Adrenal gland (tissue), 12 donors: ENCODE data around the gene SAMD11. TPM values are rescaled to one million over a fixed set of nuclear protein-coding genes. Genes with fewer than 3 reads are reported as not detected.
"Not testable (repeated sequence)": the region's sequence is repeated elsewhere in the genome, so short reads cannot be mapped to it uniquely, and the experiment has no call there.

Source experiments
- DNase-seq, 7 donors: peaks; one replicate each; pipeline ENCODE4 v3.0.0-alpha.2; 2019 to 2020
- H3K27ac ChIP-seq, 5 donors: fragments of 200-600 bp; sonication (generic) in 4 of 5; 1 replicate in 3 of 5; 2 replicates in 2 of 5; pipeline versions ENCODE4 v1.5.1 to v1.8.0; 2016 to 2020; ENCODE audit warnings: mild to moderate bottlenecking in 1 of 5
- H3K27me3 ChIP-seq: fragments of 200-600 bp; 2 replicates; pipeline ENCODE4 v1.8.0; 2021
- H3K36me3 ChIP-seq, 2 donors: fragments of 200-600 bp; replicated peaks in 1 of 2; 1 replicate in 1 of 2; 2 replicates in 1 of 2; pipeline versions ENCODE4 v1.5.1 to v1.8.0; 2018 to 2022
- H3K4me1 ChIP-seq, 2 donors: fragments of 200-600 bp; replicated peaks in 1 of 2; 1 replicate in 1 of 2; 2 replicates in 1 of 2; pipeline versions ENCODE4 v1.5.1 to v1.8.0; 2018 to 2021
- H3K4me3 ChIP-seq, 4 donors: fragments of 200-600 bp; sonication (generic) in 3 of 4; one replicate each; pipeline ENCODE4 v1.5.1; 2016 to 2018
- H3K9me3 ChIP-seq, 3 donors: fragments of 200-600 bp; sonication (generic) in 1 of 3; replicated peaks in 1 of 3; 1 replicate in 2 of 3; 2 replicates in 1 of 3; pipeline versions ENCODE4 v1.5.1 to v1.8.0; 2016 to 2021
- CTCF ChIP-seq, 6 experiments: fragments of 450-650 bp in 4 of 6; fragments of 200-600 bp in 2 of 6; sonication (generic) in 1 of 6; IDR thresholded peaks; 1 replicate in 5 of 6; 2 replicates in 1 of 6; pipeline versions ENCODE4 v1.5.1 to v1.8.0; 2016 to 2021; ENCODE audit warnings: antibody characterized with exemption in 6 of 6, mild to moderate bottlenecking in 2 of 6, moderate library complexity in 1 of 6
- POLR2A ChIP-seq, 2 donors: fragments of 450-650 bp; IDR thresholded peaks; one replicate each; pipeline ENCODE4 v1.6.1; 2017; ENCODE audit warnings: antibody characterized with exemption in 2 of 2, mild to moderate bottlenecking in 2 of 2, moderate library complexity in 1 of 2
- WGBS, 4 donors: extraction: QIAGEN DNeasy Blood & Tissue Kit in 2 of 4; methylation state at CpG; one replicate each; pipeline versions ENCODE4 v1.1.5 to v1.1.7; 2013 to 2017; 5-methylcytosine and 5-hydroxymethylcytosine counted together
- intact Hi-C, 2 donors: fragments of 100-400 bp; cut with DNase I; formaldehyde crosslinking; loops; one replicate each; pipeline versions ENCODE4 v1.14.1 to v1.15.0; 2022 to 2023
- polyA plus RNA-seq, 3 donors: library from polyadenylated mRNA; stranded (reverse); fragments of 200-250 nt in 2 of 3; fragments of 350-450 nt in 1 of 3; fragmentation: Illumina TruSeq in 1 of 3; extraction: RNeasy Lipid Tissue Mini Kit (QIAGEN cat#74804) in 1 of 3; gene quantifications; one replicate each; pipeline ENCODE4 v1.2.3, GENCODE V29; 2013 to 2014
- total RNA-seq, 9 donors: library from RNA; depleted of rRNA in 4 of 9; stranded (reverse); fragments of >200 nt in 4 of 9; fragments of 120-200 nt in 1 of 9; fragmentation: NEBNext Ultra II Directional in 1 of 9; extraction: Animal tissue kit (Norgen Biotek cat#: 25700) in 1 of 9; gene quantifications; one replicate each; pipeline versions ENCODE4 v1.1.0 to v1.2.4, GENCODE V29; 2013 to 2023
- donor health status: healthy with polysubstance abuse.
- donor health status: Bipolar disorder and iron deficiency.
- donor health status: DM: yes; HTN: yes; CAD: no.
- donor health status: DM: no; HTN: no; CAD: no.
- donor health status: DM: no; HTN: no; CAD: no.
- donor health status: DM: yes; HTN: yes; CAD: no.

Gene SAMD11
- total and polyA plus RNA-seq, 12 donors: 1.8 to 96.6 (median 16.7) TPM

- WGBS, 4 donors: 36 to 58% (median 54%) methylated on average over 3 of the region's 3 CpGs
- Histone ChIP-seq H3K27ac (no peak overlapping the region), H3K9me3 (no peaks in the 10 kb centered on the region), H3K4me1 (no peaks in the 10 kb centered on the region), H3K27me3 (peaks cover 7% of the 10 kb centered on the region), H3K36me3 (no peaks in the 10 kb centered on the region), H3K4me3 (no peak overlapping the region)
- DNase-seq: no peak
- TF ChIP-seq CTCF (IDR thresholded peaks at IDR 0.05): no peak
- no peak for TF ChIP-seq POLR2A (IDR thresholded peaks at IDR 0.05)
- intact Hi-C loops: no loop called here
These were observed 33.1 kb upstream of the SAMD11 start for GRCh38 chr1:890661-891060.

- H3K27ac ChIP-seq: no peak overlapping the region
- intact Hi-C loops: no loop called here
- no peak overlapping the region for H3K4me3 ChIP-seq
- TF ChIP-seq POLR2A (IDR thresholded peaks at IDR 0.05) (no peak), CTCF (IDR thresholded peaks at IDR 0.05) (no peak)
- no peaks in the 10 kb centered on the region for H3K9me3 ChIP-seq
- H3K4me1 ChIP-seq: no peaks in the 10 kb centered on the region
- peaks cover 20% of the 10 kb centered on the region for H3K27me3 ChIP-seq
- H3K36me3 ChIP-seq: no peaks in the 10 kb centered on the region
- WGBS, 4 donors: 45 to 55% (median 49%) methylated on average over 8 of the region's 8 CpGs
- DNase-seq: peak in 1 of 7 donors; percentile 8
These were observed 26.5 kb upstream of the SAMD11 start for GRCh38 chr1:897226-897625.

- H3K9me3 ChIP-seq, H3K36me3 ChIP-seq, DNase-seq, H3K27ac ChIP-seq, intact Hi-C loops, H3K4me1 ChIP-seq, H3K4me3 ChIP-seq: not testable (repeated sequence)
- peaks cover 23% of the 10 kb centered on the region for H3K27me3 ChIP-seq
- WGBS, 4 donors: 63 to 72% (median 66%) methylated on average over 17 of the region's 17 CpGs
These were observed 25.8 kb upstream of the SAMD11 start for GRCh38 chr1:897951-898350.

- 77 to 82% (median 78%) methylated on average over 8 of the region's 8 CpGs for WGBS, 4 donors
- H3K36me3 ChIP-seq: no peaks in the 10 kb centered on the region
- H3K27ac ChIP-seq: no peak overlapping the region
- DNase-seq: no peak
- H3K4me1 ChIP-seq: no peaks in the 10 kb centered on the region
- TF ChIP-seq POLR2A (IDR thresholded peaks at IDR 0.05): no peak
- no peaks in the 10 kb centered on the region for H3K9me3 ChIP-seq
- no peak overlapping the region for H3K4me3 ChIP-seq
- H3K27me3 ChIP-seq: peaks cover 23% of the 10 kb centered on the region
- intact Hi-C loops: loop anchor here in 1 of 2 donors (10.0 kb wide), 1 partner anchor 75 kb away; no protein-coding TSS in a partner anchor
These were observed 23.9 kb upstream of the SAMD11 start for GRCh38 chr1:899636-900317.

GRCh38 chr1:901108-901859 is 22.4 kb upstream of the SAMD11 start:
- TF ChIP-seq CTCF (IDR thresholded peaks at IDR 0.05) (no peak), POLR2A (IDR thresholded peaks at IDR 0.05) (no peak)
- 71 to 89% (median 79%) methylated on average over 18 of the region's 18 CpGs for WGBS, 4 donors
- peak in 2 of 7 donors; percentile 6 to 10 for DNase-seq
- Histone ChIP-seq H3K4me1 (peaks cover 7 to 14% of the 10 kb centered on the region in 2 donors), H3K9me3 (no peaks in the 10 kb centered on the region), H3K4me3 (no peak overlapping the region), H3K36me3 (no peaks in the 10 kb centered on the region), H3K27me3 (peaks cover 23% of the 10 kb centered on the region), H3K27ac (no peak overlapping the region)
- intact Hi-C loops: loop anchor here in 1 of 2 donors (10.0 kb wide), 1 partner anchor 74 kb away; no protein-coding TSS in a partner anchor
